ENCODE results near the gene MGLL. TPM values are rescaled to one million over a fixed set of nuclear protein-coding genes. Genes with fewer than 3 reads are reported as not detected.

The MGLL gene
- total and polyA plus RNA-seq, 8 donors, result 8.6 to 318 (median 16.0) TPM

- intact Hi-C loops (cut with DNase I), result loop anchor here in 1 of 2 donors (5.0 kb wide), 1 partner anchor 320 kb away; no protein-coding TSS in a partner anchor
- peak in 1 of 4 donors; percentile 66 for DNase-seq
- H3K4me3 ChIP-seq, result no peak overlapping the region
Observed at GRCh38 chr3:127652246-127652995, 169.9 kb downstream of the MGLL start.

GRCh38 chr3:127651516-127652172, 170.7 kb downstream of the MGLL start:
- DNase-seq (no peak), ATAC-seq (peak; percentile 29)
- Histone ChIP-seq H3K27ac (no peak overlapping the region), H3K36me3 (no peaks in the 10 kb centered on the region), H3K27me3 (no peaks in the 10 kb centered on the region), H3K4me1 (no peaks in the 10 kb centered on the region), H3K4me3 (no peak overlapping the region), H3K9me3 (no peaks in the 10 kb centered on the region)
- TF ChIP-seq CTCF (IDR thresholded peaks at IDR 0.05), result no peak
- intact Hi-C loops (cut with DNase I), result loop anchor here in 1 of 2 donors (5.0 kb wide), 1 partner anchor 321 kb away; no protein-coding TSS in a partner anchor

More at GRCh38 chr3:127652246-127652995, 169.9 kb downstream of the MGLL start:
- ATAC-seq, result peak; percentile 94
- Histone ChIP-seq H3K27ac (no peak overlapping the region), H3K27me3 (no peaks in the 10 kb centered on the region), H3K9me3 (no peaks in the 10 kb centered on the region), H3K4me1 (no peaks in the 10 kb centered on the region), H3K36me3 (no peaks in the 10 kb centered on the region)
- TF ChIP-seq CTCF (IDR thresholded peaks at IDR 0.05), result peak; percentile 89 to 92

- DNase-seq, result no peak
- no peak for TF ChIP-seq CTCF (IDR thresholded peaks at IDR 0.05)
- Histone ChIP-seq H3K4me3 (no peak overlapping the region), H3K27ac (no peak overlapping the region), H3K27me3 (no peaks in the 10 kb centered on the region), H3K36me3 (no peaks in the 10 kb centered on the region), H3K9me3 (no peaks in the 10 kb centered on the region), H3K4me1 (no peaks in the 10 kb centered on the region)
- no peak for ATAC-seq
- intact Hi-C loops (cut with DNase I), result loop anchor here in 1 of 2 donors (5.0 kb wide), 1 partner anchor 322 kb away; no protein-coding TSS in a partner anchor
Observed at GRCh38 chr3:127650236-127650635, 172.1 kb downstream of the MGLL start.

- no peaks in the 10 kb centered on the region for H3K27me3 ChIP-seq
- H3K9me3 ChIP-seq, result no peaks in the 10 kb centered on the region
- intact Hi-C loops (cut with DNase I), result no loop called here
- H3K4me1 ChIP-seq, result no peaks in the 10 kb centered on the region
- H3K27ac ChIP-seq, result no peak overlapping the region
- no peak overlapping the region for H3K4me3 ChIP-seq
- ATAC-seq, result no peak
- DNase-seq, result no peak
- no peak for TF ChIP-seq CTCF (IDR thresholded peaks at IDR 0.05)
- H3K36me3 ChIP-seq, result no peaks in the 10 kb centered on the region
Observed at GRCh38 chr3:127647845-127648204, 174.5 kb downstream of the MGLL start.

- Histone ChIP-seq H3K36me3 (no peaks in the 10 kb centered on the region), H3K9me3 (no peaks in the 10 kb centered on the region), H3K4me1 (no peaks in the 10 kb centered on the region), H3K27ac (no peak overlapping the region), H3K4me3 (no peak overlapping the region), H3K27me3 (no peaks in the 10 kb centered on the region)
- no peak for TF ChIP-seq CTCF (IDR thresholded peaks at IDR 0.05)
- ATAC-seq (no peak), DNase-seq (no peak)
- intact Hi-C loops (cut with DNase I), result no loop called here
Observed at GRCh38 chr3:127647166-127647844, 175.0 kb downstream of the MGLL start.
